Urinary bladder (tissue), 4 donors: ENCODE results near the gene CSDE1. TPM values are rescaled to one million over a fixed set of nuclear protein-coding genes. Genes with fewer than 3 reads are reported as not detected.

Experiments used
- DNase-seq: peaks from one replicate; pipeline ENCODE4 v3.0.0-alpha.2; 2015; ENCODE audit errors: extremely low spot score
- H3K27ac ChIP-seq: one replicate; pipeline ENCODE4 v1.5.1; 2013; ENCODE audit warnings: low read depth, mild to moderate bottlenecking, moderate library complexity
- H3K36me3 ChIP-seq: one replicate; pipeline ENCODE4 v1.6.1; 2013; ENCODE audit warnings: mild to moderate bottlenecking, moderate library complexity; ENCODE audit not compliant: insufficient read depth
- H3K4me1 ChIP-seq: one replicate; pipeline ENCODE4 v1.6.1; 2013; ENCODE audit warnings: mild to moderate bottlenecking, moderate library complexity; ENCODE audit not compliant: insufficient read depth
- H3K4me3 ChIP-seq: one replicate; pipeline ENCODE4 v1.5.1; 2013; ENCODE audit warnings: low read depth, low read length
- WGBS: extraction: QIAGEN DNeasy Blood & Tissue Kit; methylation state at CpG from one replicate; pipeline ENCODE4 v1.1.7; 2013; 5-methylcytosine and 5-hydroxymethylcytosine counted together
- polyA plus RNA-seq: library from polyadenylated mRNA; stranded (reverse); fragments of 200-250 nt; gene quantifications from one replicate; pipeline ENCODE4 v1.2.3, GENCODE V29; 2013
- total RNA-seq: library from RNA; depleted of rRNA; stranded (reverse); fragments of >200 nt; gene quantifications from one replicate; pipeline ENCODE4 v1.2.3, GENCODE V29; 2014
- donor health status: healthy with polysubstance abuse.
- donor health status: healthy.

The CSDE1 gene
- total and polyA plus RNA-seq, 2 donors = 357 to 504 TPM

DNA sequence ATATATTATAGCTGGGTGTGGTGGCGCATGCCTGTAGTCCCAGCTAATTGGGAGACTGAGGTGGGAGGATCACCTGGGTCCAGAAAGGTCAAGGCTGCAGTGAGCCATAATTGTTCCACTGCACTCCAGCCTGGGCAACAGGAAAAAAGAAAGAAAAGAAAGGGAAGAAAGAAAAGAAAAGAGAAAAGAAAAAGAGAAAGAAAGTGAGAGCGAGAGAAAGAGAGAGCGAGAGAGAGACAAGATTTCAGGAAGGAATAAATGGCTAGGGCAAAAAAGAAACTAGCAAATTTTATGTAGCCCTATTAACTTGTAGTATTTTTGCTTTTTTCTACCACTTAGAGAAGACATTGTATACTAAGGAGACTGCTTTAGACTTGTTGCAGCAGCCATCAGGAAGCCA, 47.4 kb downstream of the CSDE1 start:
- peaks cover 8% of the 10 kb centered on the region for H3K36me3 ChIP-seq
- H3K27ac ChIP-seq = no peak overlapping the region
- DNase-seq = no peak
- H3K4me1 ChIP-seq = no peaks in the 10 kb centered on the region
- no peak overlapping the region for H3K4me3 ChIP-seq
- WGBS = 99% methylated on average over 3 of the region's 3 CpGs

DNA sequence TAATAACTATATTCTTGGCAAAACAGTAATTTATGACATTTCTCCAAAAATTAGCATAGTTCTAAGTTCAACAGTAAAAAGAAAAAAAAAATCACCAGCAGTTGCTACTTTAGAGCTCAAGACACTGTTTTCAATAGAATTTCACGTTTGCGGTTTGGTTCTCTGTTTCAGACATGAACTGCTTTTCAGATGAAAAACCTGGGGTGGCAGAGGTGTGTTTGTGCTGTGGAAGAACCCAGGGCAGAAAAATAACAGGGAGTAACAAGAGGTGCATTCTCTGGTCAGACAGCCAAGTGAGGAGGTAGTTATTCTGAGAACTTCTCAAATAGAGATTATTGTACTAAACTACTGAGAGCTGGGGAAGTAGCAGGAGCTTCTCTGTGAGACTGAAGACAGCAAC, 50.2 kb downstream of the CSDE1 start:
- Histone ChIP-seq H3K4me1 (no peaks in the 10 kb centered on the region), H3K4me3 (no peak overlapping the region), H3K36me3 (peaks cover 8% of the 10 kb centered on the region), H3K27ac (no peak overlapping the region)
- WGBS = 94% methylated on average over 2 of the region's 2 CpGs
- DNase-seq = no peak

DNA sequence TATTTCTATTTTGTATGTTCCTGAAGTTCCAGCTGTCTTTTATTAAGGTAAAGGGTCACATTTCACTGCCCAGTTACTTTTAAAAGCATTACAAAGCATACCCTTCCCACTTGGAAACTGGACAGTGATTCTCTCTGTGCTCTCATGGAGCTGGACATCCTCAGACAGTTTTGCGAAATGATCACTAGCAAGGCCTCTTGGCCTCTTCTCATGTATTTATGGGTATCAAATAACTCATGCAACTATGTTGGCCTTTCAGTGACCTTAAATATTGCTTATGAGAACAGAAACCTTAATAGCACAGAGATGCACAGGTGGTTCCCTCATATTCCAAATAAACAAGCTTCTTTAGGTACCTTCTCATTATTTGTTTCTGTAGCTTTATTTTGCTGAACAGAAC, 54.5 kb downstream of the CSDE1 start:
- Histone ChIP-seq H3K27ac (no peak overlapping the region), H3K4me1 (no peaks in the 10 kb centered on the region), H3K36me3 (peaks cover 3% of the 10 kb centered on the region), H3K4me3 (no peak overlapping the region)
- no peak for DNase-seq
- WGBS = 78% methylated on average over 1 of the region's 1 CpG

DNA sequence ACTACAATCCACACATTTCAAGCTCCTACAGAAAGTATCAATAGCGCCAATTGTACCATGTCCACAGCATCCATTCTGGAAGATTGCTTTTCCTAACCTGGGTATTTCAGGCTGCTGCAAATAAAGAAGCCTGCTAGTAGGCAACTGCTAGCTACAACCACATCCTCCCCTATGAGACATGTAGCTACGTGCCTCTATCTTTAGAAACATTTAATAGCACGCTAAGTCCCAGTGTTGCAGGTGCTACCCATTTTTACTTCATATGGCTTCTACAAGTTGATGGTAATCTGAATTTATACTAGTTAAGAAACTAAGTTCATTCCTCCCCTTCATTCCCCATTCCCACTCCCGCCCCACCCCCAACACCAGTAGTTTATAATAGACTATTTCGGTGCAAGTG, 55.0 kb downstream of the CSDE1 start:
- H3K4me3 ChIP-seq = no peak overlapping the region
- H3K27ac ChIP-seq = no peak overlapping the region
- no peaks in the 10 kb centered on the region for H3K4me1 ChIP-seq
- 86% methylated on average over 5 of the region's 5 CpGs for WGBS
- no peak for DNase-seq
- H3K36me3 ChIP-seq = peaks cover 2% of the 10 kb centered on the region

DNA sequence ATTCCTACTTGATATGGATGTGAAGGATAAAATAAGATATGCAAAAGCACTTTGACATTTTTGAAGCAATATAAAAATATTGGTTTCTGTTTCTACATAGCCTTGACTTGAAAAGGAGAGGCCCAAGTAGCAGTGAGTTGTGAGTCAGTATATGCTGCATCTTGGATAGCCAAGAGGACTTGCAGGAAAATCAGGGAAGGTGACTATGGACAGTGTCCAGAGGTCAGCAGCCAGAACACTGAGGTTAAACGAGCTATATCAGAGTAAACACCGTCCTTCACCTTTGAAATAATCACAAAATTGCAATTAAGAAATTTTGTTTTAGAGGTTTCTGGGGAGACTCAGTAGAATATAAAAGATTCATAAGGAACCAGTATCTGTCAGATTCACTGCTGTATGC, 55.9 kb downstream of the CSDE1 start:
- H3K4me1 ChIP-seq = no peaks in the 10 kb centered on the region
- 66% methylated on average over 2 of the region's 2 CpGs for WGBS
- H3K27ac ChIP-seq = no peak overlapping the region
- no peak for DNase-seq
- H3K4me3 ChIP-seq = no peak overlapping the region
- no peaks in the 10 kb centered on the region for H3K36me3 ChIP-seq

DNA sequence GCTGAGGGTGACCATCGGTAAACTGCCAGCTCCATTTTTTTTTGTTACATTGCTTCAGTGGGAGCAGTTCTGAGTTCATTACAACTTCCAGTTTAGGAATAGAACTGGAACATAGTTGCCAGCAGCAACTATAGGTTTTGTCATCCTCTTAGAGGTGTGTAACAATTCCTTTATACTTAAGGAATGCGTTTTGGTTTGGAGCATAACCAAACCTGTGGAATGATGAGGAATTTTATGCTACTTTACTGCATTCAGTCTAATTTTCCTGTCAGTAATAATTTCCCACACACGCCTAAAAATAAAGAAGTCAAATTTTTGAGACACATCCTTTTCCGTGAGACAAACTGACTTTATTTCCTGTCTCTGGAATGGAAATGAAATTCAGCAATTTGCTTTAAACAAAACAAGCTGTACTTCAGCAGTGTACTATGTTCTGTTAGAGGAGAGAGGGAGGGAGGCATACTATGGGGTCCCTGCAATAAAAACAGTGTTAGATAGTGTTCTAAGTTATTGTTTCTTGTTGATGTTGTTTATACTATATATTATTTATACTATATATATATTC, 57.7 kb downstream of the CSDE1 start:
- no peak overlapping the region for H3K27ac ChIP-seq
- H3K4me1 ChIP-seq = no peaks in the 10 kb centered on the region
- H3K4me3 ChIP-seq = no peak overlapping the region
- 55% methylated on average over 4 of the region's 4 CpGs for WGBS
- DNase-seq = no peak
- no peaks in the 10 kb centered on the region for H3K36me3 ChIP-seq

DNA sequence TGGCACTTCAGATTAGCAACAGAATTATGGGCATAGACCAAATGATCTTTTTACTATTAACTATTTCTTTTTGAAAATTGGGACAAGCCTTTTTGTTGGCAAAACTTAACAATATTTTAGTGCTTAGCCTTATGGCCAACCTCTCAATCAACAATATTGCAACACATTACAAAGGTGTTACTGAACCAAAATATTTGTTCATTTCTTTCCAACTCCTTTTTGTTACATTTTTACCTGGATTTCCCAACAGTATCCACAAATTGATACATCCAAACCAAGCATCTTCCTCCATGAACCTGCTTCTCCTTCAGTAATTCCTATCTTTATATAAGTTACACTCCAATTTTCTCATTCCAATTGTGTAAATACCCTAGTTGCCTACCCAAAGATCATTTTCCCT, 61.0 kb downstream of the CSDE1 start:
- Histone ChIP-seq H3K36me3 (no peaks in the 10 kb centered on the region), H3K27ac (no peak overlapping the region), H3K4me3 (no peak overlapping the region), H3K4me1 (no peaks in the 10 kb centered on the region)
- DNase-seq = no peak

DNA sequence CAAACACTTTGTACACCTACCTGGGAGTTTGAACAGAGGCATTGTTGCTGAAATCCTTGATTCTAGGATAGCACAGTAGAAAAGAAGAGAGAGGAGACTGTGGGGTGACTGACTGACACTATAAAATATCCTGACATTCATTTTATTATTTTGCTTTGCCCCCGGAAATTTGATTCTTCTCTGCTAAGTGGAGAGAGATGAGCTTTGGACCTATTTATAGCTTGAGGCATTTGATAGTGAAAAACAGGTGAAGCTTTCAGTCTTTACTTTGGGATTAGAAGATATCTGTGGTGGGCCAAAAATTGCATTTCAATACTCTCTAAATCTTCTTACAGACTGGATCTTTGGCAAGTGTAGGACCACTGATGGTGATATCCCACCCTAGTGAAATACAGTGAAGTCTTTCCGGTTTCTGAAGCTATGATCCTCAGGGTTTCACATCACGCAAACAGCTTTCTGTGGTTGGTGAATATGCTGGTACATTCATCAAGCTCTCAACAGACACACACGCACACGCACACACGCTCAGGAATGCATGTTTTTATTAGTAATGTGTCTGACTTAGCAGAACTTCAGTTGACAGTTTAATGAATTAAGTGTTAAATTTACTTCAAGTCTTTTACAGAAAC, 62.2 kb downstream of the CSDE1 start, which contains the start of gene AMPD1:
Gene AMPD1 (minus strand): TSS at position 117 of the 629 bp plus-strand sequence. CDS start 75 bp downstream, at position 42.
- Histone ChIP-seq H3K36me3 (no peaks in the 10 kb centered on the region), H3K4me3 (no peak within 1 kb of the TSS), H3K4me1 (no peaks in the 10 kb centered on the region), H3K27ac (no peak within 1 kb of the TSS)
- no peak for DNase-seq
- 65% methylated on average over 6 of the region's 6 CpGs for WGBS

DNA sequence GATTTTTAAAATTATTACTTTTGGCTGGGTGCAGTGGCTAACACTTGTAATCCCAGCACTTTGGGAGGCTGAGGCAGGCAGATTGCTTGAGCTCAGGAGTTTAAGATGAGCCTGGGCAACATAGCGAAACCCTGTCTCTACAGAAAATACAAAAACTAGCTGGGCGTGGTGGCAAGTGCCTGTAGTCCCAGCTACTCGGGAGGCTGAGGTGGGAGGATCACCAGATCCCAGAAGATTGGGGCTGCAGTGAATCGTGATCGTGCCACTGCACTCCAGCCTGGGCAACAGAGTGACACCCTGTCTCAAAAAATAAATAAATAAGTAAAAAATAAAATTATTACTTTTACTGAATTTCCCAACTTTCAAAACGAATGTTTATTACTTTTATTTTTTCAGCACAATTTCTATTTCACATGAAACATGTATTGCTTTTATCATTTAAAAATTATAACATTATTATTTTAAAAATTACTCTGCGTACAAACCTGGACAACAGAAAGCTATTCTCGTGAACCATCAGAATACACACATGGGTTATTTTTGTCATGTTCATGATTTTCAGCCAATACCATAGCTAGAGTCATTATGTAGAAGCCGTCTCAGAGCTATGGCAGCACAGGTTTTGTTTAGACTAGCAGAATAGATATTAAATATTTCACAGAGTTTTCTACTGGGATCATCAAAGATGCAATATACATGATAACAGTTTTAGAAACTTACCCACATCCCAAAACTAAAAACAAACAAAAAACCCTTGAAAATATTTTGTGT, 63.1 kb downstream of the CSDE1 start:
- WGBS = 82% methylated on average over 9 of the region's 9 CpGs
- H3K4me1 ChIP-seq = no peaks in the 10 kb centered on the region
- H3K27ac ChIP-seq = no peak overlapping the region
- H3K36me3 ChIP-seq = no peaks in the 10 kb centered on the region
- H3K4me3 ChIP-seq = no peak overlapping the region
- DNase-seq = no peak

DNA sequence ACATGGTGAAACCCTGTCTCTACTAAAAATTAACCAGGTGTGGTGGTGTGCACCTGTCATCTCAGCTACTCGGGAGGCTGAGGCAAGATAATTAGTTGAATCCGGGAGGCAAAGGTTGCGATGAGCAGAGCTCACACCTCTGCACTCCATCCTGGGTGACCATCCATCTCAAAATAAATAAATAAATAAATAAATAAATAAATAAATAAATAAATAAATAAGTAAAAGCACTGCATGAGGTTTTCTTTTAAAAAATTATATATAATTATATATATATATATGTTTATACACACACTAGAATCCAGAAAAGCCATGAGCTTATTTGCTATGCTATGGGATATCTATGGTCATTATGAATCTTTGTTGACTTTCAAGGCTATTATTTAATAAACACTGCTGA, 64.8 kb downstream of the CSDE1 start:
- DNase-seq = no peak
- WGBS = 95% methylated on average over 3 of the region's 3 CpGs
- H3K4me3 ChIP-seq = no peak overlapping the region
- no peak overlapping the region for H3K27ac ChIP-seq
- no peaks in the 10 kb centered on the region for H3K36me3 ChIP-seq
- no peaks in the 10 kb centered on the region for H3K4me1 ChIP-seq

DNA sequence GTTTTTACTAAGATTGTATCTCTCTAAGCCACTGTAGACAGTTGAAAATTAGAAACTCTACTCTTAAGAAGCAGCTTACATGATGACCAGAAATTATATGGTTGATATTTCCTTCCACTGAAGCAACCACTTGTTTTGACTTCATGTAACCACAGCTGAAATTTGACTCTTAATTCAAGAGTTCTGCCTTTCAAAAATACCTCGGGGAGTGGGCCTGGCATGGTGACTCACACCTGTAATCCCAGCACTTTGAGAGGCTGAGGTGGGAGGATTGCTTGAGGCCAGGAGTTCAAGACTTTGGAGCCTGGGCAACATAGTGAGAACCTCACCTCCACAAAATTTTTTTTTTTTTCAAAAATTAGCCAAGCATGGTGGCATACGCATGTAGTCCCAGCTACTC, 66.7 kb downstream of the CSDE1 start:
- DNase-seq = no peak
- no peak overlapping the region for H3K27ac ChIP-seq
- 78% methylated on average over 2 of the region's 2 CpGs for WGBS

DNA sequence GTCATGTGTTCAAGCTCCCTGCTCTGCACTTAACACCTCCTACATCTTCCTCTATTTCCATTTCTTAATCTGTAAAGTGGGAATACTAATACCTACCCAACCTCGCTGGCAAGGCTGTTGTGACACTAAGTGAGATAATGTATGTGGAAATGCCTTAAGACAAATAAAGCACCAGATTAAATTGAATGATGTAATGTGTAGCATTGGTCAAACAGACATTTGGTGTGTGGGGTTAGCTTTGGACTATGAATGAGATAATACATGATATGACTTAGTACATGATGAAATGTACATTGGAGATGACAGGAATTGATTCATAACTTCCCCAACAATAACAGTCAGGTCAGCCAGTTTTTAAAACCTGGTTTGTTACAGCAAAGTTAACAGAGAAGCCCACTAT, 67.6 kb downstream of the CSDE1 start:
- H3K4me3 ChIP-seq = no peak overlapping the region
- DNase-seq = no peak
- WGBS = 76% methylated on average over 1 of the region's 1 CpG
- H3K4me1 ChIP-seq = no peaks in the 10 kb centered on the region
- no peaks in the 10 kb centered on the region for H3K36me3 ChIP-seq
- no peak overlapping the region for H3K27ac ChIP-seq

More for the DNA sequence above, 66.7 kb downstream of the CSDE1 start:
- Histone ChIP-seq H3K4me3 (no peak overlapping the region), H3K36me3 (no peaks in the 10 kb centered on the region), H3K4me1 (no peaks in the 10 kb centered on the region)

DNA sequence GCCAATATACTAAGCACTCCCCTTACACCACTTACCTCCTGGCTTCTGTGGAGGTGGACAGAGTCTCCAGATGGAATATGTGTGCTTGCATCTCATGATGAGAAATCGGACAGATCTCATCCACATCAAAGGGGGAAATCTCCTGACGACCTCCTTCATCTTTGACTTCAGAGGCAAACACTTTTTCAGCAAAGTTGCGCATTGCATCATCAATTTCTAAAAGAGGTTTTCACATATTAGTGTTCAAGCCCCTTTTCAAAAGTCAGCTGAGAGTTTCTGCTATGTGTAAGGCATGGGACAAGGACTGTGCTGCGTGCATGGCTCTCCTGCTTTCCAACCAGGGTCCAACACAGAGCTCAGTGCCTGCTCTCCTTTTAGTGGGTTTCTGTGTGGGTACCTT, 69.3 kb downstream of the CSDE1 start:
- H3K4me1 ChIP-seq = no peaks in the 10 kb centered on the region
- no peak for DNase-seq
- H3K4me3 ChIP-seq = no peak overlapping the region
- no peak overlapping the region for H3K27ac ChIP-seq
- no peaks in the 10 kb centered on the region for H3K36me3 ChIP-seq
- 83% methylated on average over 4 of the region's 4 CpGs for WGBS

DNA sequence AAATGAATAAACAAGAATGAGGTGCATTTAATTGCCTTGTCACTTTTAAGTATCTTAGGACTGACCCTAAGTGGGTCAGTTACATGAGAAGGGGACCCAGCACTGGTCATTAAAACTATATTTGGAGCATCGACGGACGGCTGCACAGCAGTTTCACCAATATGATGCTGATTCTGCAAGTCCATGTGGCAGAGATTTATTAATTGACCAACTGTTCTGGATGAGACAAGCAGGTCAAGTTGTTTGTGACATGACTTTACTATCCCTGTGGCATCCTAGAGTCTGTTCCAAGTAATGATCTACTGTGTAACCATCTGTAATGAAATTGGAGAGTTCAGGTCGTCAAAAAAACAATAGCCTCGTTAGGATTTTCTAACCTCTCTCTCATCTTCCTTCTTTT, 71.9 kb downstream of the CSDE1 start:
- no peak for DNase-seq
- Histone ChIP-seq H3K4me3 (no peak overlapping the region), H3K4me1 (no peaks in the 10 kb centered on the region), H3K36me3 (no peaks in the 10 kb centered on the region), H3K27ac (no peak overlapping the region)
- 79% methylated on average over 5 of the region's 5 CpGs for WGBS
